Germinal center (tissue), 1 donor: ENCODE data around the gene FOXN3.
"Not testable (repeated sequence)": the region's sequence is repeated elsewhere in the genome, so short reads cannot be mapped to it uniquely, and the experiment has no call there.

Source experiments
- DNase-seq: peaks from one replicate; pipeline ENCODE4 v3.0.0; 2012; ENCODE audit warnings: mixed read lengths, low spot score

Gene FOXN3

DNA sequence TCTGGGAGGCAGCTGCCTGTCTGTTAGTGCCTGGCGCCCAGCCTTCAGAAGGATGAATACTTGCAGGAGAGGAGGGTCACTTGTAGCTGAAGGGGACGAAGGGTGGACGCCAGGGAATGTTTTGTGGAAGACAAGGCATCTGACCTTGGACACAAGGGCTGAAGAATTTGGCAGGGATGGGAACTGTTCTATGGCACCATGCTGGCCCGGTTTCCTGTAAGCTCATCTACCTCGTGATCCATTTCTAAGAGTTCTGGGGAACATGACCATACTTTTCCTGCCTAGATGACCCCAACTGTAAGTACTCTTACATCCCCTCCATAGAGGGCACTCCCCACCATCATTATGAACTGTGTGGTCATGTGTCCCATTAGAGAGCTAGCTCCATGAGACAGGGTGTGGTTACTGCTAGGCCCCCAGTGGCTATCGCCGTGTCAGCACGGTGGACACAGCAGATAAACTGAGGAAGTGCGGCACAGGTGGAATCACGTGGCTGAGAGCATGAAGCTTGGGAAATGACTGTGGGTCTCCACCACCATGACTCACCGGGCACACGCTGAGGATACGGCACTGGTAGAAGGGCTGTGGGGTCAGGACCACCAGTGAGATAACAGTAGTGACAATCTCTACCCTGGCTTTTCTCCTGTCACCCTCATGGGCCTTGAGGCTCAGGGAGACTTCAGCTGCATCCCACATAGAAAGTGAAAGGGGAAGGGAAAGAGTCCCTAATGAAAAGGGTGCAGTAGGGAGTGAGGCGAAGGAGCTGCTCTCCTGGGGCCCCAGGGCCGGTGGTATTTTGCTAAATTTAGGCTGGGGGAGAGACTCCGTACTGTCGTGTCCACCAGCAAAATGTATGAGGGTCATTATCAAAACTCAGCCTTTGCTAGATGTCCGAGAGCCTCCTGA, 252.6 kb downstream of the FOXN3 start:
- peak; percentile 24 for DNase-seq

DNA sequence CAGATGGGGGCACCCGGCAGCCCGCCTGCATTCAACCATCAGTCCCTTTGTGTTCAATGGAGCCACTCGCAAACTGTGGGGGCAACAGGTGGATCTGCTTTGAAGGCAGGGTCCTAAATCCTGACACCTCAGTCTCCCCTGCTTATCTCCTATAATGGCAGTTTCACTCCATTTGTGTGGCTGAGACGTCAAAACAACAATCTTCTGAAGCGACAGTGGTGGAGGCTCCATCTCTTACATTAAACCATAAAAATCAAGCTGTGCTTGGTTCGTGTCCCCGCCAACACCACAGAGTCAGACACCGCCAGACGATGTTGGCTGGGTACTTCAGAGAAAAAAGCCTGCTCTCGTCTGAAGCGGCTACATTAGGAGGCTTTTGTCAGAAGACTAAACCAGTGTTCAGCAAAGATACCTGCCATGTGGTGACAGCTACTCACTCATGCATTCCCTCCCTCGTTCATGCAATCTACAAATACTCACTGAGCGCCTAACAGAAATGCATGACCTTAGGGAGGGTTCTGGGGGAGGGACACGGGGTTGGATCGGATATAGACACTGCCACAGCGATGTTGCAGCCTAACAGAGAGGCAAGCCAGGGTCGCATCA, 253.9 kb downstream of the FOXN3 start:
- DNase-seq = no peak

DNA sequence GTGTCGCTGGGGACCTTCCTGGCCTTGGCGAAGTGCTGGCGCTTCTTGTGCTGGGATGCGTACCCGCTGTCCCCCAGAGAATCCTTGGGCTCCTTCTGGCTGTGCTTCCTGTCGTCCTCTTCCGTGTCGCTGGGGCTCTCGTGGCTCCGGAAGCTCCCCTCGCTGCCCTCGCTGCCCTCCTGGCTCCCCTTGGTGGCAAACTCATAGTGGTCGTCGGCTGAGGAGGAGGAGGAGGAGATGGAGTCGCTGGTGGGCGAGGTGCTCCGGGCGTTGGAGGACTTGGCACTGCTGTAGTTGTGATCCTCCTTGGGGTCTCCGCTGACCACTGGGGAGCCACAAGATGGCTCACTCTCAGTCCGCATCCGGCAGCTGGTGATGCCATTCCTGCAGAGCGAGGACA, 254.4 kb downstream of the FOXN3 start:
- no peak for DNase-seq

DNA sequence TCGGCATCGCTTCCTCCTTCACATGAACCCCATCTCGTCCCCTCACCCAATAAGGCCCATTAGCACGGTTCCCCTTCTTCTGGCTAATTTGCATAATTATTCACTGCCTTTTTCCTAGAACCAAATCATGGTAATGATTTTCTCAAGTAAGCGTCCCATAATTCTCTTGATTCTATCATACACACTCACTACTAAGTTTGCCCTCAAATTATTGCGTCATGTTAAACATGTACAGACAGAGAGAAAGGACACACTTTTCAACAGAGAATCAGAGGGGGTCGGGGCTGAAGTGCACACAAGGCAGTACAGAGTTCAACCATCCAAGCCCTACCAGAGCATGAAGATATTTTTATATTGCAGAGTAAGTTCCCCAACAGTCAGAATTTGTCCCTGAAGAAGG, 256.6 kb downstream of the FOXN3 start:
- no peak for DNase-seq

- no peak for DNase-seq
Measured at GRCh38 chr14:89158701-89159100, 258.3 kb downstream of the FOXN3 start.

DNA sequence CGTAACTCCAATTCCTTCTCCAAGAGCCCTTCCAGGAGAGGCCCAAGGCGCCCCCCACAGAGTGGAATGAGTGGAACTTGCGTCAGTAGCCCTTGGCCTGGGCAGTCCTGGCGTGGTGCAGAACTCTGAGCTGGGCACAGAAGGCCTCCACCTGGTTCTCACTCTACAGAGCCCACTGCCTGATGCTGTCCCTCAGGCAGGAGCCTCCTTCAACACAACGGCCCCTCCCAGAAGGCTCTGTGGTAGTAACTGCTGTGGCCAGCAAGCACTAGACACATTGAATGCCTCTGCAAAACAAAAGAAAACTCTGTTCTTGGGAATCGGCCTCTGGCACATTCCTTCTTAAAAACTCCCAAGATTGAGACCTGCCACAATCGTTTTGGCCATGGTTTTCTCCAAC, 258.9 kb downstream of the FOXN3 start:
- not testable (repeated sequence) for DNase-seq

GRCh38 chr14:89155491-89155890, 261.5 kb downstream of the FOXN3 start:
- DNase-seq = no peak

GRCh38 chr14:89151693-89152092, 265.3 kb downstream of the FOXN3 start:
- DNase-seq = not testable (repeated sequence)

GRCh38 chr14:89146274-89146673, 270.8 kb downstream of the FOXN3 start:
- DNase-seq = no peak

- DNase-seq = no peak
Measured at GRCh38 chr14:89144642-89145041, 272.4 kb downstream of the FOXN3 start.

DNA sequence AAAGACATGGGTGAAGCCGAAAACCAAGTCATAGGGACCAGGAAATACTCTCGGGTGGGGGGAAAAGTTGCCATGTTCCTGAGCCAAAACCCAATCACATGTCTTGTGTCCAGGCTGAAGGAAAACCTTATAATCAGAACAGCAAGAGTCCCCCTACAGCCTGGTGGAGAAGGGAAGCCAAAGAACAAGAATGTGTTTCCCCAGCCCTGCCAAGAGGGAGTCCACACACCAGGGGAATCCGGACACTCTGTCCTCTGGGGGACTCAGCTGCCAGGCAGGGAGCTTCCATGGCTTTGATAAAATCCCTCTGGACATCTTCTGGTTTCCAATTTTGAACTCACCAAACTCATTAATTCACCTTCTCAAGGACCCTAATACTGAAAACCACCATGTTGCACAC, 273.0 kb downstream of the FOXN3 start:
- DNase-seq = no peak

DNA sequence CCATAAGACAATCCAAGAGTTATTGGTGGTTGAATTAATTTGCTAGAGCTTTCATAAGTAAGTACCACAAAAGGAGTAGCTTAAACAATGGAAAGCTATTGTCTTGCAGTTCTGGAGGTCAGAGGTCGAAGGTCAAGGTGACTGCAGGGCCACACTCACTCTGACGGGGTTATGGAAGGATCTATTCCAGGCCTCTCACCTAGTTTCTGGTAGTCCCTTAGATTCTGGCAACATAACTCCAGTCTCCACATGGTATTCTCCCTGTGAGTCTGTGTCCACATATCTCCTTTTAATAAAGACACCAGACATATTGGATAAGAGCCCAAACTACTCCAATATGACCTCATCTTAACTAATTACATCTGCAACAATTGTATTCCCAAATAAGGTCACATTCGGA, 273.4 kb downstream of the FOXN3 start:
- DNase-seq = no peak

- no peak for DNase-seq
Measured at GRCh38 chr14:89142366-89142765, 274.7 kb downstream of the FOXN3 start.

GRCh38 chr14:89141862-89142261, 275.2 kb downstream of the FOXN3 start:
- DNase-seq = no peak

GRCh38 chr14:89140326-89140725, 276.7 kb downstream of the FOXN3 start:
- DNase-seq = no peak

DNA sequence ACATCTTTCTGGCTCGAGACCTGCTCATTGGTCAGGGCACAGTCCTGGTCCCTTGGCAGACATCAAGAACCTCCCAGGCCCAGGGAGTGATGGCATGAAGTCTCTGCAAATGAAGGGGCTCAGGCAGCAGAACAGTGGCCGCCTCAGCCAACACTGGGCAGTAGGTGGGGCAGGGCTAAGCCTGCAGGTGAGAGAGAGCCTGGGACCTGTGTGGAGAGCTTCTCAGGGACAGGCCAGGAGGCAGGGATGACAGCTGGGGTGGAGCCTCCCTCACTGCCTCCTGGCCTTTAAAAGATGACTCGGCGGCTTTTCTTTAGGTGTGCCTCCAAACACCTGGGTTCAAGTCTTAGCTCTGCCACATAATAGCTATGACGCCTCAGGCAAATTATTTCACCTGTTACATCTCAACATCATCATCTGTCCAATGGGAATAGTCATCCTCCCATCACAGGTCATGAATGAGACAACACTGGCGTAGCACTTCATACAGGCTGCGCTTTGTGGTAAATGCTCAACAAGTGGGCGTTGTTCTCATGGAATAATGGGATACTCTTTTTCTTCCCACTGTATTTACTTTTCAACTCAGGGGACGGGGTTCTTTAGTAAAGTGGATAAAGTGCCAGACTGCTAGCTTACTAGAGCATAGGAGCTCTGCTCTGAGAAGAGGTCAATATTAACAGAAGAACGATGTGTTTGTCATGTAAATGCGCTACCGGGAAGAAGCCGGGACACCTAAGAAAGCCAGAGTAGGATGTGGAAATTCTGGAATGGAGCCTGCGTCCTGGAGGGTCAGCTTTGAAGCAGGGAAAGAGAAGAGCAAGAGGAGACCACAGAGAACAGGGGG, 277.4 kb downstream of the FOXN3 start:
- no peak for DNase-seq

DNA sequence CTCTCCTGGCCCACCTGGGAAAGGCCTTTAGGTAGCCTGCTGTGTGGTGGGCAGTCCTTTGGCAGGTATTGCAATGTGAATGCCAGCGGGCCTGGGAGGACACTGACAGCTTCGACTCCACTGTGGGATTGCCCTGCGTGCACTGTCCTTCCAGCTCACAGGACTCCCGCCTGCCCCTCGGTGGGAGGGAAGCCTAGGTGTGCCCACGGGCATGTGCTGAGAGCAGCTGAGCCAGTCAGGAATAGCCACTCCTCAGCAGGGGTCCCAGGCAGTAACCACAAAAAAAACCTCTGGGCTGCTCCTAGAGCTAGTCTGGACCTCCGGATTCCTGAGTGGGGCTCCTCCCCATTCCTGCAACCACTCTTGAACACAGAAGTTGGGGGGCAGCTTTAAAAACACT, 278.2 kb downstream of the FOXN3 start:
- DNase-seq = no peak

DNA sequence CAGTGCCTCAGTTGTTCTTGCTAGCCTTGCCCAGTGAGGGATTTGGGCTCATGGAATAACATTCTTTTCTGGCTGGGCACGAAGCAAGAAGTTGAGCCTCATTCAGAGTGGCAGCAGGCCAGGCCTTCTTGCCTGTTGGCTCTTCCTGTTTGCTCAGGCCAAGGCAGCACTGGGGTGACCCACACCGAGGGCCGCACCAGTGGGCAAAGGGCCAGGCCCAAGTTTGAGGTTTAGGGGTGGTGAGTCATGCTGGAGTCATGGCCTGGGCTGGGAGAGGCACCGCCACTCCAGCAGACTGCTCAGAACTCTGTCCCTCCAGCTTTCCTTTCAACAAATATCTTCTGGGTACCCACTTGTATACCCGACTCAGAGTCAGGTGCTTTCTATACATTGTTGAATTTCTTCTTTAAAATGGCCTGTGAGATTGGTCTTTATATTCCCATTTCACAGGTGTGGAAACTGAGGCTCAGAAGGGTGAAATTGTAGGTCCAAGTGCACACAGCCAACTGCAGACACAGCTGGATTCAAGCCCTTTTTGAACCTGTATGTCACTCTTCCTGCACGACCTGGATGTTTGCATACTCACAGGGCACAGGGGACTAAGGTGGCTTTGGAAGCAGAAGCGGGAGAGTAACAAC, 279.4 kb downstream of the FOXN3 start:
- no peak for DNase-seq

DNA sequence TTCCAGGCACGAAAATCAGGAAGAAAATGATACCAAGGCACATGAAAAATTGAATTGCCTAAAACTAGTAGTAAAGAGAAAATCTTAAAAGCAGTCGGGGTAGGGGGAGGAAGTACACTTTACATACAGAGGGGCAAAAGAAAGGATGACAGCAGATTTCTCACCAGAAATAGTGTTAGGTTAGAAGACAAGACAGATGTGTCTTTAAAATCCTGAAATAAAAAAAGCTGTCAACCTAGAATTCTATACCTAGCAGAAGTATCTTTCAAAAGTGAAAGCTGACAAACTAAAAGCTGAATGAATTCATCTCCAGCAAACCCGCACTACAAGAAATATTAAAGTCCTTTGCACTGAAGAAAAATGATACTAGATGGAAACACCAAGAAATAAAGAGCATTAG, 280.4 kb downstream of the FOXN3 start:
- DNase-seq = no peak

GRCh38 chr14:89134640-89135039, 282.4 kb downstream of the FOXN3 start:
- DNase-seq = no peak

GRCh38 chr14:89131004-89131750, 285.9 kb downstream of the FOXN3 start:
- DNase-seq = no peak
